B cell (primary cell): ENCODE measurements around the gene ABCC1. TPM values are rescaled to one million over a fixed set of nuclear protein-coding genes. Genes with fewer than 3 reads are reported as not detected.

Source experiments
- ATAC-seq: fragments of 200-7000 bp; cut with Tn5 transposase; one replicate; pipeline ENCODE4 v1.10.0; 2021; ENCODE audit warnings: low read depth, mild to moderate bottlenecking, moderate number of reproducible peaks, moderate library complexity
- CTCF ChIA-PET: fragments of 350-600 bp; sonication (Branson Sonifier 250); formaldehyde crosslinking; loops from one replicate; lab custom pipeline; 2021; ENCODE audit warnings: antibody characterized with exemption, inconsistent platforms; lab: Charles Lee
- POLR2A ChIA-PET: fragments of 350-600 bp; sonication (Branson Sonifier 250); formaldehyde crosslinking; loops from one replicate; lab custom pipeline; 2021; ENCODE audit warnings: antibody characterized with exemption; lab: Charles Lee
- DNase-seq: peaks from one replicate; pipeline ENCODE4 v3.0.0; 2013
- H2AFZ ChIP-seq: 2 replicates; pipeline ENCODE4 v1.6.1; 2012; ENCODE audit warnings: mild to moderate bottlenecking, low read depth, low read length; ENCODE audit not compliant: insufficient read depth, poor library complexity, severe bottlenecking
- H3K27ac ChIP-seq, 2 donors: 1 replicate in 1 of 2; 2 replicates in 1 of 2; pipeline ENCODE4 v1.5.1; 2012 to 2013; ENCODE audit warnings: low read length in 2 of 2, mild to moderate bottlenecking in 2 of 2, moderate library complexity in 1 of 2
- H3K27me3 ChIP-seq, 4 experiments: fragments of 200-600 bp in 1 of 4; sonication (generic) in 1 of 4; replicated peaks in 1 of 4; 1 replicate in 2 of 4; 2 replicates in 2 of 4; pipeline versions ENCODE4 v1.6.1 to v1.7.0; 2013 to 2016; ENCODE audit warnings: low read length in 3 of 4, mild to moderate bottlenecking in 2 of 4, mixed read lengths in 1 of 4, moderate library complexity in 1 of 4; ENCODE audit not compliant: insufficient read depth in 4 of 4, control insufficient read depth in 3 of 4; ENCODE audit errors: control extremely low read depth in 1 of 4
- H3K36me3 ChIP-seq, 2 experiments: replicated peaks in 1 of 2; 1 replicate in 1 of 2; 2 replicates in 1 of 2; pipeline versions ENCODE4 v1.6.1 to v1.7.1; 2013; ENCODE audit warnings: low read length in 1 of 2; ENCODE audit not compliant: insufficient read depth in 2 of 2, control insufficient read depth in 1 of 2; ENCODE audit errors: control extremely low read depth in 1 of 2, extremely low read depth in 1 of 2
- H3K4me1 ChIP-seq, 2 donors: fragments of 200-600 bp in 1 of 2; sonication (generic) in 1 of 2; 1 replicate in 1 of 2; 2 replicates in 1 of 2; pipeline versions ENCODE4 v1.5.1 to v1.6.1; 2013 to 2017; ENCODE audit warnings: low read length in 2 of 2; ENCODE audit not compliant: control insufficient read depth in 2 of 2, insufficient read depth in 2 of 2
- H3K4me2 ChIP-seq: replicated peaks from 2 replicates; pipeline ENCODE3; 2012; ENCODE audit warnings: mild to moderate bottlenecking, low read depth, low read length; ENCODE audit not compliant: poor library complexity, severe bottlenecking
- H3K4me3 ChIP-seq, 5 experiments: fragments of 200-600 bp in 1 of 5; sonication (generic) in 1 of 5; 1 replicate in 3 of 5; 2 replicates in 2 of 5; pipeline versions ENCODE4 v1.5.1 to v1.7.0; 2011 to 2016; ENCODE audit warnings: low read length in 4 of 5, mild to moderate bottlenecking in 4 of 5, low read depth in 2 of 5, control low read depth in 1 of 5, moderate library complexity in 1 of 5; ENCODE audit not compliant: insufficient read depth in 1 of 5; ENCODE audit errors: control extremely low read depth in 1 of 5, extremely low read depth in 1 of 5
- H3K79me2 ChIP-seq: fragments of 200-600 bp; sonication (generic); one replicate; pipeline ENCODE4 v1.6.0; 2016; ENCODE audit warnings: low read length; ENCODE audit not compliant: control insufficient read depth, insufficient read depth
- H3K9ac ChIP-seq: fragments of 200-600 bp; sonication (generic); 2 replicates; pipeline ENCODE4 v1.6.1; 2017; ENCODE audit warnings: mild to moderate bottlenecking, low read length, moderate library complexity
- H3K9me3 ChIP-seq, 3 donors: one replicate each; pipeline versions ENCODE4 v1.6.1 to v1.7.1; 2013; ENCODE audit warnings: low read length in 2 of 3; ENCODE audit not compliant: control insufficient read depth in 2 of 3, insufficient read depth in 1 of 3; ENCODE audit errors: control extremely low read depth in 1 of 3
- H4K20me1 ChIP-seq: 2 replicates; pipeline ENCODE4 v1.6.0; 2012; ENCODE audit warnings: mild to moderate bottlenecking, low read length; ENCODE audit not compliant: insufficient read depth, control insufficient read depth, poor library complexity, severe bottlenecking
- H3K27ac Mint-ChIP-seq: one replicate; pipeline ENCODE4 v1.8.0; 2021; ENCODE audit warnings: mixed read lengths
- H3K27me3 Mint-ChIP-seq: one replicate; pipeline ENCODE4 v1.8.0; 2021; ENCODE audit warnings: mixed read lengths
- H3K4me1 Mint-ChIP-seq: one replicate; pipeline ENCODE4 v1.8.0; 2021; ENCODE audit warnings: mixed read lengths
- H3K4me3 Mint-ChIP-seq: one replicate; pipeline ENCODE4 v1.8.0; 2021; ENCODE audit warnings: mixed read lengths
- H3K9me3 Mint-ChIP-seq: one replicate; pipeline ENCODE4 v1.8.0; 2022; ENCODE audit warnings: mixed read lengths; ENCODE audit not compliant: insufficient read depth
- EZH2 ChIP-seq: IDR thresholded peaks from 2 replicates; pipeline ENCODE4 v1.6.1; 2012; ENCODE audit warnings: borderline replicate concordance, low read depth, mild to moderate bottlenecking, moderate library complexity, low read length; ENCODE audit not compliant: insufficient read depth, poor library complexity, severe bottlenecking
- WGBS: methylation state at CpG from one replicate; pipeline ENCODE4 v1.1.5; 2013; ENCODE audit warnings: missing lambda C conversion rate; ENCODE audit not compliant: insufficient coverage; 5-methylcytosine and 5-hydroxymethylcytosine counted together
- intact Hi-C: fragments of 100-400 bp; cut with micrococcal nuclease; formaldehyde crosslinking; loops from one replicate; pipeline ENCODE4 v1.10.0; 2022
- polyA plus RNA-seq: library from polyadenylated mRNA; depleted of rRNA; stranded (reverse); fragments of >200 nt; gene quantifications from 2 replicates; pipeline ENCODE4 v1.2.3, GENCODE V29; 2012
- total RNA-seq, 2 donors: library from RNA; stranded (reverse); fragments of 120-200 nt in 1 of 2; gene quantifications; 1 replicate in 1 of 2; 2 replicates in 1 of 2; pipeline versions ENCODE4 v1.2.3 to v1.2.4, GENCODE V29; 2013 to 2022
- TF ChIP-seq, protein P1 (sequence below): fragments of 200-600 bp; IDR thresholded peaks from one replicate; pipeline ENCODE4 v1.8.0; 2022; ENCODE audit warnings: antibody characterized with exemption, mild to moderate bottlenecking

The ABCC1 gene
- total and polyA plus RNA-seq, 2 donors (not counting 1 experiment from before 2014, with no cell fraction given) = 21.8 to 73.0 TPM

DNA sequence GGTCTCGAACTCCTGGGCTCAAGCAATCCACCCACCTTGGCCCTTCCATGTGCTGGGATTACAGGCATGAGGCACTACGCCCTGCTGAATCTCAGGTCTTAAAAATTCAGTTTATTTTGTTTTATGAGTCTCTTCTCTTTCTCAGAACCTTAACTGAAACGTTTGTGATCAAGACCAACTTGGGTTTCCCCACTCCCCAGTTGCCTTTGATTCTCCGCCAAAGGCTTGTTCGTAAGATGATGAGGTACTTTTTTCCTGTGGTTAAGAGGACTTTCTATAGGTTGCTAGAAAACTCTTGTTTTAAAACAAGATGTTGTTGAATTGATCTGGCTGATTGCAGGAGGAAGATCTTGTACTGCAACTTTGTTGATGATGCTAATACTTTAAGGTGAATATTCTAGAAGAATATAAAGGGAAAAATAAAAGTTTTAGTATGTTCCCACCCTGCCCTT lies 11.7 kb downstream of the ABCC1 start:
- intact Hi-C loops = loop anchor here (1.0 to 2.0 kb wide), 3 partner anchors 11 to 46 kb away; no protein-coding TSS in a partner anchor
- H3K4me3 Mint-ChIP-seq = peak overlapping the region; percentile 66
- POLR2A ChIA-PET = interaction anchor here (0.7 kb wide), 1 partner anchor 11 kb away, joined by 6 read pairs; no protein-coding TSS in a partner anchor
- peak overlapping the region; percentile 5 for H3K9ac ChIP-seq
- peak; percentile 85 for ATAC-seq
- H3K27me3 ChIP-seq = no peaks in the 10 kb centered on the region
- H3K36me3 ChIP-seq = no peaks in the 10 kb centered on the region
- no peak overlapping the region for H2AFZ ChIP-seq
- peaks cover 3% of the 10 kb centered on the region for H3K9me3 Mint-ChIP-seq
- DNase-seq = peak; percentile 72
- H3K27ac ChIP-seq = peak overlapping the region; percentile 12 to 76
- TF ChIP-seq, protein P1, sequence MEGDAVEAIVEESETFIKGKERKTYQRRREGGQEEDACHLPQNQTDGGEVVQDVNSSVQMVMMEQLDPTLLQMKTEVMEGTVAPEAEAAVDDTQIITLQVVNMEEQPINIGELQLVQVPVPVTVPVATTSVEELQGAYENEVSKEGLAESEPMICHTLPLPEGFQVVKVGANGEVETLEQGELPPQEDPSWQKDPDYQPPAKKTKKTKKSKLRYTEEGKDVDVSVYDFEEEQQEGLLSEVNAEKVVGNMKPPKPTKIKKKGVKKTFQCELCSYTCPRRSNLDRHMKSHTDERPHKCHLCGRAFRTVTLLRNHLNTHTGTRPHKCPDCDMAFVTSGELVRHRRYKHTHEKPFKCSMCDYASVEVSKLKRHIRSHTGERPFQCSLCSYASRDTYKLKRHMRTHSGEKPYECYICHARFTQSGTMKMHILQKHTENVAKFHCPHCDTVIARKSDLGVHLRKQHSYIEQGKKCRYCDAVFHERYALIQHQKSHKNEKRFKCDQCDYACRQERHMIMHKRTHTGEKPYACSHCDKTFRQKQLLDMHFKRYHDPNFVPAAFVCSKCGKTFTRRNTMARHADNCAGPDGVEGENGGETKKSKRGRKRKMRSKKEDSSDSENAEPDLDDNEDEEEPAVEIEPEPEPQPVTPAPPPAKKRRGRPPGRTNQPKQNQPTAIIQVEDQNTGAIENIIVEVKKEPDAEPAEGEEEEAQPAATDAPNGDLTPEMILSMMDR = no peak
- no peak for TF ChIP-seq EZH2
- H4K20me1 ChIP-seq = peaks cover 36% of the 10 kb centered on the region
- 0% methylated on average over 1 of the region's 5 CpGs for WGBS
- peaks cover 41% of the 10 kb centered on the region for H3K4me1 Mint-ChIP-seq
- H3K27ac Mint-ChIP-seq = peak overlapping the region; percentile 84
- H3K9me3 ChIP-seq = peaks cover 1 to 18% (median 14%) of the 10 kb centered on the region in 3 donors
- peaks cover 78% of the 10 kb centered on the region for H3K79me2 ChIP-seq
- CTCF ChIA-PET = no interaction called here
- H3K4me1 ChIP-seq = peaks cover 20 to 25% of the 10 kb centered on the region in 2 donors
- H3K4me2 ChIP-seq = peak overlapping the region; percentile 44
- peak overlapping the region in 2 of 5 experiments; percentile 15 to 25 for H3K4me3 ChIP-seq
- H3K27me3 Mint-ChIP-seq = no peaks in the 10 kb centered on the region

DNA sequence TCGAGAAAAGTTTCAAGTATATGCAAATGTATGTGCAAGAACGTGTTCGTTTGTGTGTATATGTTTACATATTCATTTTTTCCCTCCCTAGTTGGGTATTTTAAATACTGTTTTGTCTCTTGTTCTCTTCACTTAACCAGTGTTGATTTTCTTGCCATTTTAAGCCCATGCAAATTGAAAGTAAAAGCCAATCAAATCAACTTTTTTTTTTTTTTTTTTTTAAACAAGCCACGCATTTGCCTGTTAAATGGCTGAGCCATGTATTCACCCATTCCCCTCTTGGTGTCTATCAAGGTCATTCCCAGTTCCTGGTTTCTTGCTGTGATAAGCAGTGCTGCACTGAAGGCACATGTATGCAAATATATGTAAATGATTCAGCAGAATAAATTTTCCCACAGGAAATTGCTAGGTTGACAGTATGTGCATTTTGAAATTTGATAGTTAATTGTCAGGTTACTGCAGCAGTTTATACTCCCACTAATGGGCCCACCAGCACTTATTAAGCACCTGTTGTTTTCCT lies 12.2 kb downstream of the ABCC1 start:
- peak overlapping the region; percentile 84 for H3K27ac Mint-ChIP-seq
- H3K4me3 Mint-ChIP-seq = peak overlapping the region; percentile 66
- H3K27me3 Mint-ChIP-seq = no peaks in the 10 kb centered on the region
- DNase-seq (peak; percentile 34), ATAC-seq (peak; percentile 40)
- peak overlapping the region; percentile 5 for H3K9ac ChIP-seq
- peaks cover 32% of the 10 kb centered on the region for H4K20me1 ChIP-seq
- no peaks in the 10 kb centered on the region for H3K27me3 ChIP-seq
- H3K4me1 Mint-ChIP-seq = peaks cover 41% of the 10 kb centered on the region
- H3K4me1 ChIP-seq = peaks cover 20 to 25% of the 10 kb centered on the region in 2 donors
- peak overlapping the region; percentile 12 to 76 for H3K27ac ChIP-seq
- no peak for TF ChIP-seq EZH2
- TF ChIP-seq, protein P1 = no peak
- ChIA-PET CTCF (no interaction called here), POLR2A (no interaction called here)
- peaks cover 1 to 18% (median 14%) of the 10 kb centered on the region in 3 donors for H3K9me3 ChIP-seq
- intact Hi-C loops = loop anchor here (1.0 to 2.0 kb wide), 3 partner anchors 11 to 46 kb away; no protein-coding TSS in a partner anchor
- peak overlapping the region in 2 of 5 experiments; percentile 15 to 25 for H3K4me3 ChIP-seq
- peaks cover 82% of the 10 kb centered on the region for H3K79me2 ChIP-seq
- peaks cover 3% of the 10 kb centered on the region for H3K9me3 Mint-ChIP-seq
- H3K4me2 ChIP-seq = peak overlapping the region; percentile 44
- no CpG with 5 or more reads among the region's 4 CpGs for WGBS
- H3K36me3 ChIP-seq = no peaks in the 10 kb centered on the region
- no peak overlapping the region for H2AFZ ChIP-seq
